Neural progenitor cell (in vitro differentiated cells): ENCODE measurements around the gene KANSL1L. TPM values are rescaled to one million over a fixed set of nuclear protein-coding genes. Genes with fewer than 3 reads are reported as not detected.

Experiments
- DNase-seq: peaks from one replicate; pipeline ENCODE4 v3.0.0-alpha.2; 2016; ENCODE audit warnings: low spot score
- H2AFZ ChIP-seq: fragments of 200-600 bp; sonication (generic); replicated peaks from 2 replicates; pipeline ENCODE4 v1.6.1; 2016; ENCODE audit warnings: antibody characterized with exemption
- H3F3A ChIP-seq: fragments of 200-600 bp; sonication (generic); 2 replicates; pipeline ENCODE4 v1.6.1; 2016; ENCODE audit warnings: antibody characterized with exemption, low read depth
- H3K27ac ChIP-seq: fragments of 200-600 bp; sonication (generic); 2 replicates; pipeline ENCODE4 v1.5.1; 2016; ENCODE audit warnings: mild to moderate bottlenecking
- H3K27me3 ChIP-seq: fragments of 200-600 bp; sonication (generic); 2 replicates; pipeline ENCODE4 v1.6.1; 2016; ENCODE audit warnings: mild to moderate bottlenecking, moderate library complexity
- H3K36me3 ChIP-seq: fragments of 200-600 bp; sonication (generic); 2 replicates; pipeline ENCODE4 v1.5.1; 2016
- H3K4me1 ChIP-seq: fragments of 200-600 bp; sonication (generic); 2 replicates; pipeline ENCODE4 v1.6.1; 2016; ENCODE audit warnings: mixed run types
- H3K4me2 ChIP-seq: fragments of 200-600 bp; sonication (generic); 2 replicates; pipeline ENCODE4 v1.6.1; 2016
- H3K4me3 ChIP-seq: fragments of 200-600 bp; sonication (generic); 2 replicates; pipeline ENCODE4 v1.5.1; 2016
- H3K79me2 ChIP-seq: fragments of 200-600 bp; sonication (generic); 2 replicates; pipeline ENCODE4 v1.6.1; 2016; ENCODE audit warnings: low read depth
- H3K9ac ChIP-seq: fragments of 200-600 bp; sonication (generic); 2 replicates; pipeline ENCODE4 v1.6.1; 2016
- H3K9me3 ChIP-seq: fragments of 200-600 bp; sonication (generic); 2 replicates; pipeline ENCODE4 v1.5.1; 2016; ENCODE audit warnings: low read depth
- H4K20me1 ChIP-seq: fragments of 200-600 bp; sonication (generic); 2 replicates; pipeline ENCODE4 v1.6.1; 2016; ENCODE audit warnings: low read depth
- H3K27ac Mint-ChIP-seq: 3 replicates; pipeline ENCODE4 v1.8.0; 2021; ENCODE audit warnings: mixed read lengths
- H3K27me3 Mint-ChIP-seq: 2 replicates; pipeline ENCODE4 v1.8.0; 2022; ENCODE audit warnings: low read depth, mild to moderate bottlenecking, inconsistent platforms, moderate library complexity, mixed read lengths; ENCODE audit not compliant: insufficient read depth
- H3K36me3 Mint-ChIP-seq: 3 replicates; pipeline ENCODE4 v1.8.0; 2021; ENCODE audit warnings: mixed read lengths
- H3K4me1 Mint-ChIP-seq: 3 replicates; pipeline ENCODE4 v1.8.0; 2021; ENCODE audit warnings: mixed read lengths
- H3K4me3 Mint-ChIP-seq: 3 replicates; pipeline ENCODE4 v1.8.0; 2021; ENCODE audit warnings: mild to moderate bottlenecking, moderate library complexity, mixed read lengths
- H3K9me3 Mint-ChIP-seq: 3 replicates; pipeline ENCODE4 v1.8.0; 2020; ENCODE audit warnings: mixed read lengths
- EZH2 ChIP-seq: fragments of 200-600 bp; sonication (generic); IDR thresholded peaks from 2 replicates; pipeline ENCODE4 v1.6.1; 2017; ENCODE audit warnings: antibody characterized with exemption, mild to moderate bottlenecking, moderate library complexity
- EZH2phosphoT487 ChIP-seq: fragments of 200-600 bp; sonication (generic); IDR thresholded peaks from 2 replicates; pipeline ENCODE4 v1.6.1; 2017; ENCODE audit warnings: antibody characterized with exemption
- total RNA-seq: library from RNA; depleted of rRNA; stranded (reverse); fragments of >200 nt; gene quantifications from 2 replicates; pipeline ENCODE4 v1.2.3, GENCODE V29; 2015; ENCODE audit warnings: low replicate concordance
- TF ChIP-seq, protein P1 (sequence below): fragments of 200-600 bp; sonication (generic); IDR thresholded peaks from 2 replicates; pipeline ENCODE4 v1.5.1; 2017; ENCODE audit warnings: antibody characterized with exemption, mild to moderate bottlenecking

KANSL1L gene
- total RNA-seq, 1 donor from 2014 or later: 51.8 TPM

DNA sequence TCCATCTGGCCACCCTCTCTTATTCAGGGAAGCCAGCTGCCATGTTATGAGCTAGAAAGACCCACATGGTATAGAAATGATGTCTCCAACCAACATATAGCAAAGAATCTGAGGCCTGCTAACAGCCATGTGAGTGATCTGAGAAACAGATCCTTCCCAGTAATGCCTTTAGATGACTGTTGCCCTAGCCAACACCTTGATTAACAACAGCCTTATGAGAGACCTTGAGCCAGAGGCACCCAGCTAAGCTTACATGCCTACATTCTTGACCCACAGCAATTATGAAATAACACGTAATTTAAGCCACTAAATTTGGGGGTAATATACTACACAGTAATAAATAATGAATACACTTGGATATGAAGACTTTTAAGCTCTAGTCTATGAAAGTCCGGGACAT lies 13.0 kb downstream of the KANSL1L start:
- peaks cover 2% of the 10 kb centered on the region for H3K9me3 Mint-ChIP-seq
- Histone ChIP-seq H3K27ac (no peak overlapping the region), H3K9ac (no peak overlapping the region), H3K36me3 (peaks cover 7% of the 10 kb centered on the region), H3K4me1 (no peaks in the 10 kb centered on the region), H3F3A (no peaks in the 10 kb centered on the region), H3K4me2 (no peak overlapping the region), H3K4me3 (no peak overlapping the region), H3K9me3 (no peaks in the 10 kb centered on the region), H4K20me1 (peaks cover 3% of the 10 kb centered on the region), H3K27me3 (no peaks in the 10 kb centered on the region), H3K79me2 (peaks cover 92% of the 10 kb centered on the region), H2AFZ (no peak overlapping the region)
- H3K27me3 Mint-ChIP-seq: no peaks in the 10 kb centered on the region
- peaks cover 2% of the 10 kb centered on the region for H3K4me1 Mint-ChIP-seq
- peak overlapping the region; percentile 33 for H3K27ac Mint-ChIP-seq
- H3K36me3 Mint-ChIP-seq: peaks cover 25% of the 10 kb centered on the region
- DNase-seq: no peak
- no peak overlapping the region for H3K4me3 Mint-ChIP-seq
- TF ChIP-seq EZH2phosphoT487 (no peak), EZH2 (no peak)
- TF ChIP-seq, protein P1, sequence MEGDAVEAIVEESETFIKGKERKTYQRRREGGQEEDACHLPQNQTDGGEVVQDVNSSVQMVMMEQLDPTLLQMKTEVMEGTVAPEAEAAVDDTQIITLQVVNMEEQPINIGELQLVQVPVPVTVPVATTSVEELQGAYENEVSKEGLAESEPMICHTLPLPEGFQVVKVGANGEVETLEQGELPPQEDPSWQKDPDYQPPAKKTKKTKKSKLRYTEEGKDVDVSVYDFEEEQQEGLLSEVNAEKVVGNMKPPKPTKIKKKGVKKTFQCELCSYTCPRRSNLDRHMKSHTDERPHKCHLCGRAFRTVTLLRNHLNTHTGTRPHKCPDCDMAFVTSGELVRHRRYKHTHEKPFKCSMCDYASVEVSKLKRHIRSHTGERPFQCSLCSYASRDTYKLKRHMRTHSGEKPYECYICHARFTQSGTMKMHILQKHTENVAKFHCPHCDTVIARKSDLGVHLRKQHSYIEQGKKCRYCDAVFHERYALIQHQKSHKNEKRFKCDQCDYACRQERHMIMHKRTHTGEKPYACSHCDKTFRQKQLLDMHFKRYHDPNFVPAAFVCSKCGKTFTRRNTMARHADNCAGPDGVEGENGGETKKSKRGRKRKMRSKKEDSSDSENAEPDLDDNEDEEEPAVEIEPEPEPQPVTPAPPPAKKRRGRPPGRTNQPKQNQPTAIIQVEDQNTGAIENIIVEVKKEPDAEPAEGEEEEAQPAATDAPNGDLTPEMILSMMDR: no peak

DNA sequence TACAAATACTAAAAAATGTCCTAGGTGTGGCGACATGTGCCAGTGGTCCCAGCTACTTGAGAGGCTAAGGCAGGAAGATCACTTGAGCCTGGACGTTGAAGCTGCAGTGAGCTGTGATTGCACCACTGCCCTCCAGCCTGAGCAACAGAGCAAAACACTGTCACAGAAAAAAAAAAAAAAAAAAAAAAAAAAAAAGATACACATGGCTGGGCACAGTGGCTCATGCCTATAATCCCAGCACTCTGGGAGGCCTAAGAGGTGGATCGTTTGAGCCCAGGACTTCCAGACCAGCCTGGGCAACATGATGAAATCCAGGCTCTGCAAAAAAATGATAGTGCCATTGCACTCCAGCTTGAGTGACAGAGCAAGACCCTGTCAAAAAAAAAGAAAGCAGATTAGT lies 13.7 kb downstream of the KANSL1L start:
- no peaks in the 10 kb centered on the region for H3K27me3 ChIP-seq
- Mint-ChIP-seq H3K4me1 (peaks cover 2% of the 10 kb centered on the region), H3K27ac (no peak overlapping the region), H3K9me3 (peaks cover 2% of the 10 kb centered on the region), H3K4me3 (no peak overlapping the region), H3K27me3 (no peaks in the 10 kb centered on the region), H3K36me3 (peaks cover 22% of the 10 kb centered on the region)
- H3K4me2 ChIP-seq: no peak overlapping the region
- no peak overlapping the region for H3K9ac ChIP-seq
- H3F3A ChIP-seq: no peaks in the 10 kb centered on the region
- H3K9me3 ChIP-seq: no peaks in the 10 kb centered on the region
- peaks cover 3% of the 10 kb centered on the region for H4K20me1 ChIP-seq
- no peak overlapping the region for H3K27ac ChIP-seq
- DNase-seq: no peak
- no peak overlapping the region for H2AFZ ChIP-seq
- no peak overlapping the region for H3K4me3 ChIP-seq
- peaks cover 93% of the 10 kb centered on the region for H3K79me2 ChIP-seq
- TF ChIP-seq, protein P1: no peak
- TF ChIP-seq EZH2phosphoT487: no peak
- no peak for TF ChIP-seq EZH2
- no peaks in the 10 kb centered on the region for H3K4me1 ChIP-seq
- peaks cover 7% of the 10 kb centered on the region for H3K36me3 ChIP-seq

DNA sequence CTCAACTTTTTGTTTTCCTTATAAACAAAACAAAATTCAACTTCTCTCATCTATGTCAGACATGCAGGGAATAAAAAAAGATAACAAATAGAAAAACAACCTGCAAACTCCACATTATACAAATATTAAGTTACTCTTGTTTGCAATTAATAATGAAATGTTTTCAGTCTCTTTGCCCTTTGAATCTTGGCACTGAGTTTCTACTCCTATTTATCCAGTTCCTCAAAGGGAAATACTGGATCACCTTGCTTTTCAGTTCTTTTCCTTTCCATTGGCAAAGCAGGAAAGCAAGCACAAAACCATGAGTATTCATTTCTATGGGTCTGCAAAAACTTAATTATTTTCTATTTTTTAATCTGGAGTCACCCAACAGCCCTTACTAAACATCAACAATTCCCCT lies 23.6 kb downstream of the KANSL1L start:
- Histone ChIP-seq H3F3A (no peaks in the 10 kb centered on the region), H3K4me3 (no peak overlapping the region), H3K36me3 (peaks cover 17% of the 10 kb centered on the region), H3K9me3 (no peaks in the 10 kb centered on the region), H3K4me2 (no peak overlapping the region), H3K4me1 (no peaks in the 10 kb centered on the region), H4K20me1 (no peaks in the 10 kb centered on the region), H3K79me2 (peaks cover 45% of the 10 kb centered on the region), H3K27ac (no peak overlapping the region), H3K9ac (no peak overlapping the region), H2AFZ (no peak overlapping the region), H3K27me3 (no peaks in the 10 kb centered on the region)
- peaks cover 15% of the 10 kb centered on the region for H3K9me3 Mint-ChIP-seq
- H3K4me3 Mint-ChIP-seq: no peak overlapping the region
- DNase-seq: no peak
- no peaks in the 10 kb centered on the region for H3K27me3 Mint-ChIP-seq
- H3K36me3 Mint-ChIP-seq: peaks cover 46% of the 10 kb centered on the region
- H3K4me1 Mint-ChIP-seq: no peaks in the 10 kb centered on the region
- TF ChIP-seq, protein P1: no peak
- no peak for TF ChIP-seq EZH2phosphoT487
- TF ChIP-seq EZH2: no peak
- H3K27ac Mint-ChIP-seq: no peak overlapping the region
